Vagina (tissue), 2 donors: ENCODE results near the gene EML4. TPM values are rescaled to one million over a fixed set of nuclear protein-coding genes. Genes with fewer than 3 reads are reported as not detected.

ENCODE experiments used
- DNase-seq, 2 donors: peaks; one replicate each; pipeline ENCODE4 v3.0.0-alpha.2; 2017; ENCODE audit errors: extremely low spot score in 2 of 2
- H3K27ac ChIP-seq: fragments of 200-600 bp; sonication (generic); one replicate; pipeline ENCODE4 v1.5.1; 2019
- H3K27me3 ChIP-seq: fragments of 200-600 bp; sonication (generic); one replicate; pipeline ENCODE4 v1.5.1; 2019
- H3K36me3 ChIP-seq, 2 donors: fragments of 200-600 bp; sonication (generic); one replicate each; pipeline ENCODE4 v1.5.1; 2017 to 2019
- H3K4me1 ChIP-seq: fragments of 200-600 bp; sonication (generic); one replicate; pipeline ENCODE4 v1.5.1; 2019
- H3K4me3 ChIP-seq, 2 donors: fragments of 200-600 bp; sonication (generic); 1 replicate in 1 of 2; 2 replicates in 1 of 2; pipeline ENCODE4 v1.5.1; 2016 to 2019
- H3K9me3 ChIP-seq: fragments of 200-600 bp; sonication (generic); one replicate; pipeline ENCODE4 v1.5.1; 2019
- CTCF ChIP-seq, 3 experiments: fragments of 450-650 bp in 2 of 3; fragments of 200-600 bp in 1 of 3; sonication (generic) in 1 of 3; IDR thresholded peaks; one replicate each; pipeline ENCODE4 v1.5.1; 2017 to 2019; ENCODE audit warnings: antibody characterized with exemption in 3 of 3, mild to moderate bottlenecking in 2 of 3, moderate library complexity in 2 of 3
- POLR2A ChIP-seq, 2 donors: fragments of 450-650 bp; IDR thresholded peaks; one replicate each; pipeline ENCODE4 v1.6.1; 2017; ENCODE audit warnings: antibody characterized with exemption in 2 of 2, mild to moderate bottlenecking in 2 of 2, moderate library complexity in 2 of 2
- POLR2AphosphoS5 ChIP-seq, 2 donors: sonication (generic); formaldehyde crosslinking; IDR thresholded peaks; one replicate each; pipeline ENCODE4 v1.9.0; 2017; ENCODE audit warnings: antibody characterized with exemption in 2 of 2, mild to moderate bottlenecking in 2 of 2, low read depth in 1 of 2; ENCODE audit not compliant: insufficient read depth in 1 of 2
- intact Hi-C: fragments of 100-400 bp; cut with DNase I; formaldehyde crosslinking; loops from one replicate; pipeline ENCODE4 v1.15.1; 2023
- total RNA-seq: library from RNA; depleted of rRNA; stranded (reverse); fragments of >200 nt; gene quantifications from one replicate; pipeline ENCODE4 v1.2.3, GENCODE V29; 2016

Gene EML4
- total RNA-seq, 1 donor from 2014 or later: 26.0 TPM

- no peak for DNase-seq
- H3K36me3 ChIP-seq: no peaks in the 10 kb centered on the region
- no peak for TF ChIP-seq CTCF (IDR thresholded peaks at IDR 0.05)
- no peak for TF ChIP-seq POLR2AphosphoS5 (IDR thresholded peaks at IDR 0.05; ENCODE audit: insufficient read depth in 1 of 2, low read depth in 1 of 2)
- TF ChIP-seq POLR2A (IDR thresholded peaks at IDR 0.05): no peak
- H3K9me3 ChIP-seq: no peaks in the 10 kb centered on the region
- no peaks in the 10 kb centered on the region for H3K27me3 ChIP-seq
- no peak overlapping the region for H3K4me3 ChIP-seq
- H3K4me1 ChIP-seq: peaks cover 14% of the 10 kb centered on the region
- intact Hi-C loops: no loop called here
- no peak overlapping the region for H3K27ac ChIP-seq
Measured at GRCh38 chr2:42202634-42203008, 33.5 kb downstream of the EML4 start.

- intact Hi-C loops: no loop called here
Measured at GRCh38 chr2:42203792-42204191, 34.6 kb downstream of the EML4 start.

GRCh38 chr2:42205337-42205736 lies 36.2 kb downstream of the EML4 start:
- Histone ChIP-seq H3K4me3 (no peak overlapping the region), H3K4me1 (peaks cover 14% of the 10 kb centered on the region)
- no peak for TF ChIP-seq CTCF (IDR thresholded peaks at IDR 0.05)
- TF ChIP-seq POLR2A (IDR thresholded peaks at IDR 0.05): no peak
- no peak for TF ChIP-seq POLR2AphosphoS5 (IDR thresholded peaks at IDR 0.05; ENCODE audit: insufficient read depth in 1 of 2, low read depth in 1 of 2)

More at GRCh38 chr2:42203792-42204191, 34.6 kb downstream of the EML4 start:
- DNase-seq: no peak
- Histone ChIP-seq H3K4me1 (peaks cover 14% of the 10 kb centered on the region), H3K9me3 (no peaks in the 10 kb centered on the region), H3K36me3 (no peaks in the 10 kb centered on the region), H3K27ac (no peak overlapping the region), H3K4me3 (no peak overlapping the region), H3K27me3 (no peaks in the 10 kb centered on the region)
- TF ChIP-seq POLR2AphosphoS5 (IDR thresholded peaks at IDR 0.05; ENCODE audit: insufficient read depth in 1 of 2, low read depth in 1 of 2) (no peak), CTCF (IDR thresholded peaks at IDR 0.05) (no peak), POLR2A (IDR thresholded peaks at IDR 0.05) (no peak)

GRCh38 chr2:42207826-42208225 lies 38.7 kb downstream of the EML4 start:
- H3K9me3 ChIP-seq: no peaks in the 10 kb centered on the region
- no peak overlapping the region for H3K27ac ChIP-seq
- intact Hi-C loops: no loop called here
- no peaks in the 10 kb centered on the region for H3K36me3 ChIP-seq
- H3K4me1 ChIP-seq: peaks cover 14% of the 10 kb centered on the region
- no peak for DNase-seq
- H3K4me3 ChIP-seq: no peak overlapping the region
- no peaks in the 10 kb centered on the region for H3K27me3 ChIP-seq
- no peak for TF ChIP-seq POLR2A (IDR thresholded peaks at IDR 0.05)

More at GRCh38 chr2:42205337-42205736, 36.2 kb downstream of the EML4 start:
- Histone ChIP-seq H3K9me3 (no peaks in the 10 kb centered on the region), H3K27ac (no peak overlapping the region), H3K36me3 (no peaks in the 10 kb centered on the region), H3K27me3 (no peaks in the 10 kb centered on the region)
- intact Hi-C loops: no loop called here
- DNase-seq: no peak

- no peaks in the 10 kb centered on the region for H3K27me3 ChIP-seq
- no peaks in the 10 kb centered on the region for H3K9me3 ChIP-seq
- H3K27ac ChIP-seq: no peak overlapping the region
- intact Hi-C loops: no loop called here
- no peak for DNase-seq
- H3K4me1 ChIP-seq: peaks cover 4% of the 10 kb centered on the region
- no peak overlapping the region for H3K4me3 ChIP-seq
- no peaks in the 10 kb centered on the region for H3K36me3 ChIP-seq
- no peak for TF ChIP-seq POLR2A (IDR thresholded peaks at IDR 0.05)
- TF ChIP-seq CTCF (IDR thresholded peaks at IDR 0.05): no peak
- TF ChIP-seq POLR2AphosphoS5 (IDR thresholded peaks at IDR 0.05; ENCODE audit: insufficient read depth in 1 of 2, low read depth in 1 of 2): no peak
Measured at GRCh38 chr2:42210203-42210602, 41.0 kb downstream of the EML4 start.

GRCh38 chr2:42211291-42211690 lies 42.1 kb downstream of the EML4 start:
- TF ChIP-seq CTCF (IDR thresholded peaks at IDR 0.05) (no peak), POLR2AphosphoS5 (IDR thresholded peaks at IDR 0.05; ENCODE audit: insufficient read depth in 1 of 2, low read depth in 1 of 2) (no peak), POLR2A (IDR thresholded peaks at IDR 0.05) (no peak)
- no peaks in the 10 kb centered on the region for H3K36me3 ChIP-seq
- H3K4me1 ChIP-seq: no peaks in the 10 kb centered on the region
- no peaks in the 10 kb centered on the region for H3K27me3 ChIP-seq
- H3K27ac ChIP-seq: no peak overlapping the region
- intact Hi-C loops: no loop called here
- DNase-seq: no peak
- no peaks in the 10 kb centered on the region for H3K9me3 ChIP-seq
- no peak overlapping the region for H3K4me3 ChIP-seq
